ENCODE measurements around the gene SNRPB2. TPM values are rescaled to one million over a fixed set of nuclear protein-coding genes. Genes with fewer than 3 reads are reported as not detected.

Gene SNRPB2
- total RNA-seq, 1 experiment from 2014 or later: 59.8 TPM

Other genes starting within 250 kb of the SNRPB2 start
- gene KIF16B, start 156.6 kb upstream of the SNRPB2 start, total RNA-seq (2014; rRNA removed): 7.3 and 8.6 TPM in 2 replicates
- gene OTOR, start 18.3 kb downstream of the SNRPB2 start, total RNA-seq (2014; rRNA removed): not detected in 2 replicates